Spleen (tissue), 11 donors: ENCODE data around the gene HLF. TPM values are rescaled to one million over a fixed set of nuclear protein-coding genes. Genes with fewer than 3 reads are reported as not detected.

Source experiments
- DNase-seq: peaks from one replicate; pipeline ENCODE4 v3.0.0-alpha.2; 2020
- H3K27ac ChIP-seq, 8 donors: fragments of 200-600 bp; sonication (generic) in 7 of 8; 1 replicate in 4 of 8; 2 replicates in 4 of 8; pipeline versions ENCODE4 v1.5.0 to v1.8.0; 2016 to 2021; ENCODE audit warnings: inconsistent platforms in 4 of 8, mild to moderate bottlenecking in 4 of 8, moderate library complexity in 1 of 8
- H3K27me3 ChIP-seq, 7 donors: fragments of 200-600 bp; sonication (generic) in 6 of 7; replicated peaks in 1 of 7; 1 replicate in 4 of 7; 2 replicates in 3 of 7; pipeline versions ENCODE4 v1.5.0 to v1.8.0; 2016 to 2021; ENCODE audit warnings: inconsistent platforms in 3 of 7, mild to moderate bottlenecking in 1 of 7
- H3K36me3 ChIP-seq, 6 donors: fragments of 200-600 bp; sonication (generic) in 5 of 6; 1 replicate in 4 of 6; 2 replicates in 2 of 6; pipeline versions ENCODE4 v1.5.0 to v1.8.0; 2016 to 2021; ENCODE audit warnings: inconsistent platforms in 2 of 6
- H3K4me1 ChIP-seq, 6 donors: fragments of 200-600 bp; sonication (generic) in 5 of 6; 1 replicate in 3 of 6; 2 replicates in 3 of 6; pipeline versions ENCODE4 v1.5.0 to v1.8.0; 2016 to 2021; ENCODE audit warnings: inconsistent platforms in 3 of 6
- H3K4me3 ChIP-seq, 8 donors: fragments of 200-600 bp; sonication (generic) in 7 of 8; 1 replicate in 4 of 8; 2 replicates in 4 of 8; pipeline versions ENCODE4 v1.5.0 to v1.8.0; 2016 to 2021; ENCODE audit warnings: inconsistent platforms in 4 of 8, mild to moderate bottlenecking in 4 of 8, moderate library complexity in 2 of 8
- H3K9me3 ChIP-seq, 8 donors: fragments of 200-600 bp; sonication (generic) in 7 of 8; 1 replicate in 4 of 8; 2 replicates in 4 of 8; pipeline versions ENCODE4 v1.5.0 to v1.8.0; 2016 to 2021; ENCODE audit warnings: inconsistent platforms in 4 of 8
- POLR2A ChIP-seq, 3 donors: fragments of 450-650 bp; IDR thresholded peaks; one replicate each; pipeline ENCODE4 v1.5.1; 2017; ENCODE audit warnings: antibody characterized with exemption in 3 of 3, mild to moderate bottlenecking in 1 of 3
- POLR2AphosphoS5 ChIP-seq, 3 donors: sonication (generic); formaldehyde crosslinking; IDR thresholded peaks; one replicate each; pipeline ENCODE4 v1.5.1; 2017; ENCODE audit warnings: antibody characterized with exemption in 3 of 3
- WGBS, 5 donors: extraction: QIAGEN DNeasy Blood & Tissue Kit in 3 of 5; methylation state at CpG; one replicate each; pipeline versions ENCODE4 v1.1.5 to v1.1.7; 2013 to 2018; 5-methylcytosine and 5-hydroxymethylcytosine counted together
- intact Hi-C: fragments of 100-400 bp; cut with DNase I; formaldehyde crosslinking; loops from one replicate; pipeline ENCODE4 v1.15.0; 2023; ENCODE audit warnings: low total_unique reads
- polyA plus RNA-seq, 3 donors: library from polyadenylated mRNA; stranded (reverse); fragments of 200-250 nt; gene quantifications; one replicate each; pipeline ENCODE4 v1.2.1, GENCODE V29; 2013
- total RNA-seq, 7 donors: library from RNA; depleted of rRNA in 3 of 7; stranded (reverse); fragments of >200 nt in 3 of 7; fragmentation: NEBNext Ultra II Directional in 4 of 7; extraction: Animal tissue kit (Norgen Biotek cat#: 25700) in 4 of 7; gene quantifications; one replicate each; pipeline versions ENCODE4 v1.1.0 to v1.2.1, GENCODE V29; 2016 to 2021
- TF ChIP-seq, protein P1 (sequence below), 11 experiments: fragments of 200-600 bp in 7 of 11; fragments of 450-650 bp in 4 of 11; sonication (generic) in 4 of 11; IDR thresholded peaks in 8 of 11; conservative IDR thresholded peaks in 3 of 11; 1 replicate in 7 of 11; 2 replicates in 4 of 11; pipeline versions ENCODE4 v1.4.0 to v1.8.0; 2016 to 2021; ENCODE audit warnings: antibody characterized with exemption in 11 of 11, inconsistent platforms in 4 of 11, mild to moderate bottlenecking in 1 of 11
- donor health status: healthy with polysubstance abuse.
- donor health status: DM: no; HTN: no; CAD: no; lungs with moderate emphysema.
- donor health status: DM: no; HTN: no; CAD: no.
- donor health status: Bipolar disorder and iron deficiency.
- donor health status: healthy.
- donor health status: DM: no; HTN: no; CAD: no.
- donor health status: DM: yes; HTN: yes; CAD: no.

The HLF gene
- total and polyA plus RNA-seq, 10 donors, result 1.6 to 37.9 (median 12.9) TPM

DNA sequence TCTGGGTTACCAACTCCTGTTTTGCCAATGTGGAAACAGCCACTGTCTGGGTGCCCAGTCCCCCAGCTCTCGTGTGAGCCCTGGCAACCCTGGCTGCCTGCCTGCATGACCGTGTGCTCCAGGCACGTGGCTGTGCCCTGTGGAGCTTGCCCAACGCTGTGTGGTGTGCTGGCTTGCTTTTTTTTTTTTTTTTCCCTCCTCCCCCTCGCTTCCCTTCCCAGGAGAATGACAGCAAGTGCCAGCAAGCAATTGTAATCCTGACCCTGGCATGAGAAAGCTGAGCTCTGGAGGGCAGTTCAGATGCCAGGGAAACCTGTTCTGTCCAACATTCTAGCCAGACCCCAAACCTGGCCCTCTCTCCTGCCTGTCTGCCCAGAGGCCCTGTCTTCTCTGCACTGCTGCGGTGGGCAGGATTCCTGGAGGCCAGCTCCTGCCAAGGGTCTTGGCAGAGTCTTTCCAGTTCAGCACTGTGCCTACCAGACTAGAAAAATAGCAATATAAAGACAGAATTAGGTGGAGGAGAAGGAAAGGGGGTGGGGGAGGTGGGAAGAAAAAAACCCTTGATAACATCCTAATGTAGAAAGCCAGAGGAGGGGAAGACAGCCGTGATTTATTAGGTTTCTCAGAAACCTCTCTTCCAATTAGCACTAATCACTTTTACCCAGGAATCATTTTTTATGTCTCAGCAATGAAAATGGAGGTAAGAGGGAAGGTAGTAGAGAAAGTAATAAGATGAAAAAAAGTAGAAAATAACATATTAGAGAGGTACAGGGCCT lies 9.0 kb downstream of the HLF start:
- Histone ChIP-seq H3K36me3 (no peaks in the 10 kb centered on the region), H3K4me1 (peaks cover 0 to 57% (median 29%) of the 10 kb centered on the region in 6 donors)
- intact Hi-C loops, result no loop called here

DNA sequence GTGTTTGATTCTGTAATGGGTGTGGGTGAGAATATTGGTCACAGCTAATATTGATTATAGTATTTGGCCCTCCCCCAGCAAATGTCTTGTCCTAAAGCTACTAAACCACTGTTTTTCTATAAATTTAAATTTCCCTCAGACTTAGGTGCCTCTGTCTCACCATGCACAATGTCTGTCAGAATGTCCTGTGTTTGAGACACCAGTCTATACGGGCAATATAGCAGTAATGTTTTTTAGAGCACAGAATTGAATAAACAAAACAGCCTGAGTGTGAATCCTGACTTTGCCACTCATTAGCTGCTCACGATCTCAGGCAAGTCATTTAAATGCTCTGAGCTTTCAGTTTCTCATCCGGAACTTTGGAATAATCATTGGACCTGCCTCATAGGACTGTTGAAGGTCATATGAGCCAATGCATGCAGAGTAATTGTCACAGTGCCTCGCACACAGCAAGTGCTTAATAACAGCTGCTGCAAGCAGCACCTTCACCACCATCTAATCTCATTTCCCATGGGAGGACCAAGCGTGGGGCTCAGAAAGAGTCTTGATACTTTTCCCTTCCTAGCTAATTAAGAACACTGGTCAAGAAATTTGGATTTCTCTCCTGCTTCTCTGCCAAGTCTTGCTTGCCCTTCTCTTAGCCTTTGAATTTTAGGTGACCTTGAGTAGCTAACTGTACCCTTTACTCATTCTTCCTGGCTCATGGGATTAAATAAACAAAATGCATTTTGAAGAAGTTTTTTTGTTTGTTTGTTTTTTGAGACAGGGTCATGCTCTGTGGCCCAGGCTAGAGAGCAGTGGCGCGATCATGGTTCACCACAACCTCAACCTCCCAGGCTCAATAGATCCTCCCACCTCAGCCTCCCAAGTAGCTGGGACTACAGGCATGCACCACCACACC lies 9.8 kb downstream of the HLF start:
- TF ChIP-seq POLR2AphosphoS5 (IDR thresholded peaks at IDR 0.05) (no peak), POLR2A (IDR thresholded peaks at IDR 0.05) (no peak)
- TF ChIP-seq, protein P1, sequence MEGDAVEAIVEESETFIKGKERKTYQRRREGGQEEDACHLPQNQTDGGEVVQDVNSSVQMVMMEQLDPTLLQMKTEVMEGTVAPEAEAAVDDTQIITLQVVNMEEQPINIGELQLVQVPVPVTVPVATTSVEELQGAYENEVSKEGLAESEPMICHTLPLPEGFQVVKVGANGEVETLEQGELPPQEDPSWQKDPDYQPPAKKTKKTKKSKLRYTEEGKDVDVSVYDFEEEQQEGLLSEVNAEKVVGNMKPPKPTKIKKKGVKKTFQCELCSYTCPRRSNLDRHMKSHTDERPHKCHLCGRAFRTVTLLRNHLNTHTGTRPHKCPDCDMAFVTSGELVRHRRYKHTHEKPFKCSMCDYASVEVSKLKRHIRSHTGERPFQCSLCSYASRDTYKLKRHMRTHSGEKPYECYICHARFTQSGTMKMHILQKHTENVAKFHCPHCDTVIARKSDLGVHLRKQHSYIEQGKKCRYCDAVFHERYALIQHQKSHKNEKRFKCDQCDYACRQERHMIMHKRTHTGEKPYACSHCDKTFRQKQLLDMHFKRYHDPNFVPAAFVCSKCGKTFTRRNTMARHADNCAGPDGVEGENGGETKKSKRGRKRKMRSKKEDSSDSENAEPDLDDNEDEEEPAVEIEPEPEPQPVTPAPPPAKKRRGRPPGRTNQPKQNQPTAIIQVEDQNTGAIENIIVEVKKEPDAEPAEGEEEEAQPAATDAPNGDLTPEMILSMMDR (IDR thresholded peaks at IDR 0.05 in 8 of 11, conservative IDR thresholded peaks at IDR 0.05 in 3 of 11), result no peak
- no peaks in the 10 kb centered on the region for H3K9me3 ChIP-seq
- intact Hi-C loops, result no loop called here
- H3K27me3 ChIP-seq, result peaks cover 0 to 56% (median 0%) of the 10 kb centered on the region in 7 donors
- peak overlapping the region in 7 of 8 donors; percentile 41 to 84 (median 73) for H3K27ac ChIP-seq
- H3K36me3 ChIP-seq, result no peaks in the 10 kb centered on the region
- no peak for DNase-seq
- 61 to 74% (median 71%) methylated on average over 7 of the region's 7 CpGs for WGBS, 5 donors
- H3K4me1 ChIP-seq, result peaks cover 0 to 57% (median 29%) of the 10 kb centered on the region in 6 donors
- no peak overlapping the region for H3K4me3 ChIP-seq

More for the DNA sequence above, 9.0 kb downstream of the HLF start:
- TF ChIP-seq POLR2AphosphoS5 (IDR thresholded peaks at IDR 0.05), result peak; percentile 26 to 77 (median 76)
- no peak for TF ChIP-seq POLR2A (IDR thresholded peaks at IDR 0.05)
- TF ChIP-seq, protein P1 (IDR thresholded peaks at IDR 0.05 in 8 of 11, conservative IDR thresholded peaks at IDR 0.05 in 3 of 11), result no peak
- 23 to 45% (median 27%) methylated on average over 7 of the region's 7 CpGs for WGBS, 5 donors
- Histone ChIP-seq H3K27me3 (peaks cover 0 to 64% (median 0%) of the 10 kb centered on the region in 7 donors), H3K4me3 (no peak overlapping the region), H3K9me3 (no peaks in the 10 kb centered on the region), H3K27ac (peak overlapping the region in 7 of 8 donors; percentile 41 to 84 (median 73))
- DNase-seq, result no peak

DNA sequence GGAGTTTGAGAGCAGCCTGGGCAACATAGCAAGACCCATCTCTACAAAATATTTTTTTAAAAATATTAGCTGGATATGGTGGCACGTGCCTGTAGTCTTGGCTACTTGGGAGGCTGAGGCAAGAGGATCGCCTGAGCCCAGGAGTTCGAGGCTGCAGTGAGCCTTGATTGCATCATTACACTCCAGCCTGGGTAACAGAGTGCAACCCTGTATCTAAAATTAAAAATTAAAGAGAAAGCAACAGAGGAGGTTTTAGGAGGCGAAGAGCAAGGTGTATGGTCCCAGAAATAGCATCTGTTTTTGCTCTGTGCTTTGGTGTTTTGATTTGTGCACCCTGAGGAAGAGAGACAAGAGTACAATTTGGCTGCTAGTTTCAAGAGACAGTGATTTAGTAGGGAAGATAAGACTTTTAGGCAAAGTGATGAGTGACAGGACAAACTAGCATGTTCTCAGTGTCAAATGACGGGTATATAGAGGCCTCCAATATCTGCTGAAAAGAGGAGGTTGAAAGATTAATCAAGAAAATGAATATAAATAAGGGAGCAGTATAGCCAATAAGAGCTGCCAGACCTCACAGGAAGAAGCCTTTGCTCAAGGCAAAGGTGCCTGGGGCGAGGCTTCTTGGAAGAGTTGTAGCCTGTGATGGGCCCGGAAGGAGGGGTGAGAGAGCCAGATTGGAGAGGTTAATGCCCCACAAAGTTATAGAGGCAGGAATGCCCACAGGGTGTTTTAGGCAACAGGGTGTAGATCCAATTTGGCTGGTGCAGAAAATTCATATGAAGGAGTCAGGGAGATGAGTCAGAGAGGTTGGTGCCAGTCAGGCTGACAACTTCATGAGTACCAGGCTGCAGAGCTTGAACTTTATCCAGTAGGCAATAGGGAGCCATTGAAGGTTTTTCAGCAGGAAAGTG lies 11.4 kb downstream of the HLF start:
- WGBS, 5 donors, result 70 to 81% (median 73%) methylated on average over 7 of the region's 7 CpGs
- H3K4me3 ChIP-seq, result no peak overlapping the region
- H3K4me1 ChIP-seq, result peaks cover 0 to 57% (median 29%) of the 10 kb centered on the region in 6 donors
- H3K9me3 ChIP-seq, result no peaks in the 10 kb centered on the region
- no peak for DNase-seq
- intact Hi-C loops, result no loop called here
- H3K27me3 ChIP-seq, result peaks cover 0 to 42% (median 0%) of the 10 kb centered on the region in 7 donors
- H3K36me3 ChIP-seq, result no peaks in the 10 kb centered on the region
- H3K27ac ChIP-seq, result peak overlapping the region in 7 of 8 donors; percentile 10 to 84 (median 71)
- TF ChIP-seq POLR2AphosphoS5 (IDR thresholded peaks at IDR 0.05) (no peak), POLR2A (IDR thresholded peaks at IDR 0.05) (no peak)
- TF ChIP-seq, protein P1 (IDR thresholded peaks at IDR 0.05 in 8 of 11, conservative IDR thresholded peaks at IDR 0.05 in 3 of 11), result no peak
